ENCODE measurements around the gene LGALS3BP.
A peak's percentile ranks its signal among the peaks of the same experiment; 100 is the strongest.
"Not testable (repeated sequence)": the region's sequence is repeated elsewhere in the genome, so short reads cannot be mapped to it uniquely, and the experiment has no call there.

LGALS3BP gene

GRCh38 chr17:78945455-78945854 is 34.3 kb downstream of the LGALS3BP start:
- H3K27ac ChIP-seq (ENCODE audit: low read depth, low read length, severe bottlenecking); H3K4me1 ChIP-seq (ENCODE audit: control insufficient read depth, insufficient read depth, low read length, poor library complexity, severe bottlenecking); H3K9me3 ChIP-seq (ENCODE audit: control insufficient read depth, low read length); H3K4me3 ChIP-seq (ENCODE audit: extremely low read depth, insufficient read depth, low read length, poor library complexity, severe bottlenecking); H3K36me3 ChIP-seq (ENCODE audit: control insufficient read depth, insufficient read depth, low read length): not testable (repeated sequence)
- WGBS, 2 experiments (ENCODE audit: insufficient coverage in 2 of 2), result 91 to 93% methylated on average over 11 of the region's 12 CpGs

DNA sequence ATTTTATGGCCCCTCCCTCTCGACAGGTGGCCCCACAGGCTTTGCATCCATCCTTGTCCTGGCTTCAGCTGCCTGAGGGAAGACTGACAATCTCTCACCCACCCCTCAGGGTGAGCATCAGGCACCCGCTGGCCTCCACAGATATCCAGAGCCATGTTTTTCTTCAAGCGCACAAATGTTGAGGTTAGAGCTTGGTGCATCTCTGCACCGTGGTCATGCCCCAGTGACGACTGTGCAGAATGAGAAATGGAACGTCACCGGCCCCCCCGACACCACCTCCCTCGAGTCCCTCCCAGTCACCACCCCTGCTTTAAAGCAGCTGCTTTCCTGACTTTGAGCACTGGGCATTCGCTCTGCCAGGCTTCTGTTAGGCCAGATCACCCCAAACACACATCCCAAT is 34.8 kb downstream of the LGALS3BP start:
- WGBS, 2 experiments (ENCODE audit: insufficient coverage in 2 of 2), result 84 to 92% methylated on average over 9 of the region's 10 CpGs
- Histone ChIP-seq H3K4me3 (ENCODE audit: extremely low read depth, insufficient read depth, low read length, poor library complexity, severe bottlenecking) (no peak overlapping the region), H3K9me3 (ENCODE audit: control insufficient read depth, low read length) (peaks cover under 1% of the 10 kb centered on the region), H3K36me3 (ENCODE audit: control insufficient read depth, insufficient read depth, low read length) (no peaks in the 10 kb centered on the region), H3K4me1 (ENCODE audit: control insufficient read depth, insufficient read depth, low read length, poor library complexity, severe bottlenecking) (peaks cover 13% of the 10 kb centered on the region), H3K27ac (ENCODE audit: low read depth, low read length, severe bottlenecking) (no peak overlapping the region)

GRCh38 chr17:78944026-78944425 is 35.7 kb downstream of the LGALS3BP start:
- 50 to 96% methylated on average over 1 to 6 of the region's 7 CpGs for WGBS, 2 experiments (ENCODE audit: insufficient coverage in 2 of 2)
- Histone ChIP-seq H3K4me1 (ENCODE audit: control insufficient read depth, insufficient read depth, low read length, poor library complexity, severe bottlenecking) (peaks cover 22% of the 10 kb centered on the region), H3K27ac (ENCODE audit: low read depth, low read length, severe bottlenecking) (no peak overlapping the region), H3K36me3 (ENCODE audit: control insufficient read depth, insufficient read depth, low read length) (no peaks in the 10 kb centered on the region), H3K4me3 (ENCODE audit: extremely low read depth, insufficient read depth, low read length, poor library complexity, severe bottlenecking) (no peak overlapping the region), H3K9me3 (ENCODE audit: control insufficient read depth, low read length) (no peaks in the 10 kb centered on the region)

GRCh38 chr17:78940708-78941107 is 39.0 kb downstream of the LGALS3BP start:
- no peaks in the 10 kb centered on the region for H3K36me3 ChIP-seq (ENCODE audit: control insufficient read depth, insufficient read depth, low read length)
- H3K9me3 ChIP-seq (ENCODE audit: control insufficient read depth, low read length), result no peaks in the 10 kb centered on the region
- peaks cover 23% of the 10 kb centered on the region for H3K4me1 ChIP-seq (ENCODE audit: control insufficient read depth, insufficient read depth, low read length, poor library complexity, severe bottlenecking)
- no peak overlapping the region for H3K4me3 ChIP-seq (ENCODE audit: extremely low read depth, insufficient read depth, low read length, poor library complexity, severe bottlenecking)
- WGBS, 2 experiments (ENCODE audit: insufficient coverage in 2 of 2), result 69 to 70% methylated on average over 5 to 6 of the region's 6 CpGs
- no peak overlapping the region for H3K27ac ChIP-seq (ENCODE audit: low read depth, low read length, severe bottlenecking)

DNA sequence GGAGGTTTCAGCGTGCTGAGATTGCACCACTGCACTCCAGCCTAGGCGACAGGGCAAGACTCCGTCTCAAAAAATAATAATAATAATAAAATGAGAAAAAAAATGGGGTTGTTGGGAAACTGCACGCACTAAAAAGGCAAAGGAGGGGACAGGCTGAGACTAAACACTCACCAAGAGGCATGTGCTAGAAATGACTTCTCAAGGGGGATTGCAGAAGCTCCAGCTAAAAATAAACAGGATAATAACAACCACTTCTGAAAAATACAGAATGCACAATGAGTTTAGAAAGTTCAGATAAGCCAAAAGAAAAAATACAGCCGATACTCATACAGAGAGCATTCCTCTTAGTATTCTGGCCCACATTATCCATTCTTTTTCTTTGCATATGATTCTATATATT is 39.5 kb downstream of the LGALS3BP start:
- peaks cover 26% of the 10 kb centered on the region for H3K4me1 ChIP-seq (ENCODE audit: control insufficient read depth, insufficient read depth, low read length, poor library complexity, severe bottlenecking)
- no CpG with 5 or more reads among the region's 5 CpGs for WGBS, 2 experiments (ENCODE audit: insufficient coverage in 2 of 2)
- H3K9me3 ChIP-seq (ENCODE audit: control insufficient read depth, low read length), result no peaks in the 10 kb centered on the region
- H3K36me3 ChIP-seq (ENCODE audit: control insufficient read depth, insufficient read depth, low read length), result no peaks in the 10 kb centered on the region
- H3K4me3 ChIP-seq (ENCODE audit: extremely low read depth, insufficient read depth, low read length, poor library complexity, severe bottlenecking), result no peak overlapping the region
- no peak overlapping the region for H3K27ac ChIP-seq (ENCODE audit: low read depth, low read length, severe bottlenecking)

DNA sequence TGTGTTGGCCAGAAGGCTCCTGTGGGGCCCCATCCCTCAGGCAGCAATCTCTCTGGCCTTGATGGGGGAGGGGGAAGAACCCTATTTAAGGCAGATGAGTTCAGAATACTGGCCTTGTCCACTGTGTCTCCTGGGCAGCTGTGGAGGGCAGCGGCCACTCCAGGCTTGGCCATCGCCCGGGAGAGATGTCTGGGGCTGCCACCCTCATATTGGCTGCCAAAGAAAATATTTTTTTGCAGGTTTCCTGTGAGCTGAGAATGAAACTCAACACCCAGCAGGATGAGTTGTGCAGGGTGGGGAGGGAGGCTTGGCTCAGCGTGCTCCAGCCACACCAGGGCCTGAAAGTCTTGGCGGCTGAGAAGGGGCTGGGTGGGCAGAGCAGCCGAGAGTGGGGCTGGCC is 40.1 kb downstream of the LGALS3BP start:
- H3K4me3 ChIP-seq (ENCODE audit: extremely low read depth, insufficient read depth, low read length, poor library complexity, severe bottlenecking), result no peak overlapping the region
- H3K4me1 ChIP-seq (ENCODE audit: control insufficient read depth, insufficient read depth, low read length, poor library complexity, severe bottlenecking), result peaks cover 33% of the 10 kb centered on the region
- H3K9me3 ChIP-seq (ENCODE audit: control insufficient read depth, low read length), result no peaks in the 10 kb centered on the region
- 84 to 85% methylated on average over 3 to 5 of the region's 6 CpGs for WGBS, 2 experiments (ENCODE audit: insufficient coverage in 2 of 2)
- no peak overlapping the region for H3K27ac ChIP-seq (ENCODE audit: low read depth, low read length, severe bottlenecking)
- H3K36me3 ChIP-seq (ENCODE audit: control insufficient read depth, insufficient read depth, low read length), result no peaks in the 10 kb centered on the region

DNA sequence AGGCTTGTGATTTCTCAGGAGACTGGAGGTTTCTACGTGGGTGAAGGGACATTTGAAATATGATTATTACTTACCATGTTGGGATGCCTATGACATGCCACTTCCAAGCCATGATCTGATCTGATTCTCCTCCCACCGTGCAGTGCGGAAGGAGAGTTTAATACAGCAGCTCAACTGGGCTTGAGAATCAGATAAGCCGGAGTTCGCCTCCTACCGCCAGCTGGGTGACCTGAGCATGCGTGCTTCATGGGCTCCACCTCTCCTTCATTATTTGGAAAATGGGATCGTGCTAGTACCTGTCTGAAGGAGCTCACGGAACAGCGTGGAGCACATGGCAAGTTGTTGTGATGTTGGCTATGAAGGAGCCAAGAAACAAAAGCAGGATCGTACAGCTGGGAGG is 42.2 kb downstream of the LGALS3BP start:
- Histone ChIP-seq H3K4me1 (ENCODE audit: control insufficient read depth, insufficient read depth, low read length, poor library complexity, severe bottlenecking) (peaks cover 52% of the 10 kb centered on the region), H3K9me3 (ENCODE audit: control insufficient read depth, low read length) (no peaks in the 10 kb centered on the region), H3K36me3 (ENCODE audit: control insufficient read depth, insufficient read depth, low read length) (no peaks in the 10 kb centered on the region), H3K4me3 (ENCODE audit: extremely low read depth, insufficient read depth, low read length, poor library complexity, severe bottlenecking) (no peak overlapping the region), H3K27ac (ENCODE audit: low read depth, low read length, severe bottlenecking) (no peak overlapping the region)
- 85 to 92% methylated on average over 8 to 10 of the region's 11 CpGs for WGBS, 2 experiments (ENCODE audit: insufficient coverage in 2 of 2)

DNA sequence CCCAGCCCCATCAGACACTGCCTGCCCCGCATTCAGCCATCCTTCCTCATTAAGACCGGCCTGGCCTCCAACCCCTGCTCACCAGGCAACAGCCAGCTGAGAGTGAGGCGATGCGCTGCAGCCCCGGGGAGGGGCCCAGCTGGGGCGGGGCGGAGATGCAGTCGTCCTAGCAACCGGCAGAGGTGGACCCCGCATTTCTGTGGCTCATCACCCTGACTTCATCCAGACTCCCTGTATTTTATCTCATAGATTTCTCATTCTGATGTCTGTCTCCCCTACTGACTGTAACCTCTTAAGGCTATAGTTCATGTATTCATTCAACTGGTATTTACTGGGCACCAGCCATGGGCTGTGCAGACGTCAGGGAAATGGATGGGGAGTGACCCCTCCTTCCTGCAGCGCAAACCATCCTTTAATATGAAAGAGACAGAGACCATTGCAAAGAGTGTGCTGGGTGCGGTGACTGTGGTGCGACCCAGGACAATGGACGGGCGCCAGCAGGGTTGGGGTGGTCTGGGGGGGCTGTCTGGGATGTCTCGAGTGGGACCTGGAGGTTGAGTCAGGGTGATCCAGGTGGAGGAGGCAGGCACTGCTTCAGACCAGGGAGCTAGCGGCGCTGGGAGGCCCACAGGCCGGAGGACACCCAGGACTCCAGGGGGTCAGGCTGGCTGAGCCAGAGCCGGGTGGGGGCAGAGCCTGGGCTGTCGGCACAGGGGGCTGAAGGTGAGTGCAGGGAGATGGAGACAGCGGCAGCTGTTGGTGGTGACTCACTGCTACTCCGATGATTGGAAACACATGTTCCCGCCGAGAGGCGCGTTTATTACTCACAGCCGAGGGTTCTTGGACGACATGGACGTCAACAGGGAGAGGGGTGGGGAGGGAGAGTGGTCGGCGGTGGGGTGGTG is 44.1 kb downstream of the LGALS3BP start:
- WGBS, 2 experiments (ENCODE audit: insufficient coverage in 2 of 2), result 83 to 93% methylated on average over 22 to 29 of the region's 33 CpGs
- Histone ChIP-seq H3K4me1 (ENCODE audit: control insufficient read depth, insufficient read depth, low read length, poor library complexity, severe bottlenecking) (peaks cover 52% of the 10 kb centered on the region), H3K9me3 (ENCODE audit: control insufficient read depth, low read length) (no peaks in the 10 kb centered on the region), H3K27ac (ENCODE audit: low read depth, low read length, severe bottlenecking) (no peak overlapping the region), H3K4me3 (ENCODE audit: extremely low read depth, insufficient read depth, low read length, poor library complexity, severe bottlenecking) (no peak overlapping the region), H3K36me3 (ENCODE audit: control insufficient read depth, insufficient read depth, low read length) (no peaks in the 10 kb centered on the region)

- H3K4me1 ChIP-seq (ENCODE audit: control insufficient read depth, insufficient read depth, low read length, poor library complexity, severe bottlenecking), result peaks cover 44% of the 10 kb centered on the region
- H3K27ac ChIP-seq (ENCODE audit: low read depth, low read length, severe bottlenecking), result peak overlapping the region; percentile 91
- H3K4me3 ChIP-seq (ENCODE audit: extremely low read depth, insufficient read depth, low read length, poor library complexity, severe bottlenecking), result no peak overlapping the region
- H3K36me3 ChIP-seq (ENCODE audit: control insufficient read depth, insufficient read depth, low read length), result no peaks in the 10 kb centered on the region
- H3K9me3 ChIP-seq (ENCODE audit: control insufficient read depth, low read length), result no peaks in the 10 kb centered on the region
- 84 to 94% methylated on average over 17 to 19 of the region's 19 CpGs for WGBS, 2 experiments (ENCODE audit: insufficient coverage in 2 of 2)
Measured at GRCh38 chr17:78934681-78935418, 44.9 kb downstream of the LGALS3BP start.

GRCh38 chr17:78933959-78934568 is 45.7 kb downstream of the LGALS3BP start:
- no peaks in the 10 kb centered on the region for H3K9me3 ChIP-seq (ENCODE audit: control insufficient read depth, low read length)
- H3K27ac ChIP-seq (ENCODE audit: low read depth, low read length, severe bottlenecking), result peak overlapping the region; percentile 91
- no peaks in the 10 kb centered on the region for H3K36me3 ChIP-seq (ENCODE audit: control insufficient read depth, insufficient read depth, low read length)
- WGBS, 2 experiments (ENCODE audit: insufficient coverage in 2 of 2), result 51 to 54% methylated on average over 15 to 16 of the region's 16 CpGs
- H3K4me1 ChIP-seq (ENCODE audit: control insufficient read depth, insufficient read depth, low read length, poor library complexity, severe bottlenecking), result peaks cover 37% of the 10 kb centered on the region
- no peak overlapping the region for H3K4me3 ChIP-seq (ENCODE audit: extremely low read depth, insufficient read depth, low read length, poor library complexity, severe bottlenecking)

Measured in mesodermal cell (in vitro differentiated cells).